Heart left ventricle (tissue), 13 donors: Measurements from ENCODE around the gene SIN3B.

Experiments used
- CTCF ChIP-seq, 12 donors: fragments of 200-600 bp; sonication (generic) in 4 of 12; IDR thresholded peaks; one replicate each; pipeline versions ENCODE4 v1.5.0 to v1.8.0; 2018 to 2022; ENCODE audit warnings: antibody characterized with exemption in 12 of 12, mild to moderate bottlenecking in 5 of 12
- POLR2A ChIP-seq, 2 donors: fragments of 450-650 bp; IDR thresholded peaks; one replicate each; pipeline ENCODE4 v1.6.1; 2017; ENCODE audit warnings: antibody characterized with exemption in 2 of 2, mild to moderate bottlenecking in 2 of 2, moderate library complexity in 2 of 2
- donor health status: ischemic (EF 13 %, LVEDD 7.1; RV severe dilation, severe dysfunction).
- donor health status: DM: no; HTN: yes; CAD: no.
- donor health status: DM: no; HTN: no; CAD: no.
- donor health status: ischemic (EF 25% LVEDD 6.9; RV normal size, moderate dysfunction).
- donor health status: ischemic (EF 25% LVEDD 5.7; RV mildly dilated, moderate dysfunction).
- donor health status: ischemic (EF 35%, LVEDD 5.7; RV mildly dilated, moderate dysfunction).
- donor health status: nonischemic (EF 11% LVEDD 7.7; RV severe dilation, severe dysfunction).
- donor health status: DM: yes; HTN: yes; CAD: no.
- donor health status: PGD.
- donor health status: ischemic (EF 29% LVEDD 5.4; RV normal size, mild dysfunction).
- donor health status: nonischemic (EF 23%, LVEDD 6.1; RV moderate dilation, normal function).

DNA sequence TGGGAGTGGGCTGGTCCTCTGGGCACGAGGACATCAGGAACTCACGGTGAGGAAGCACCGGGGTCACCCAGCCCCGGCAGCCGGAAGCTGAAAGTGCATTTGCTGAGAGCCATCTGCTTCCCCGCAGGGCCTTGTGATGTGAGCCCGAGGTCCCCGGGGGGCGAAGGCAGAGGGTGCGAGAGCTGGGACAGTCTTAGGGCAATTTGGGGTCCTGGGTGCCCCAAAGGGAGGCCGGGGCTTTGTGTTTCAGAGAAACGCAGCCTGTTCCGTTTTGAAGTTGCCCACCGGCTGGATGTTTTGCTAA lies 64.4 kb downstream of the SIN3B start:
- TF ChIP-seq CTCF (IDR thresholded peaks at IDR 0.05) (no peak), POLR2A (IDR thresholded peaks at IDR 0.05) (no peak)
